Myocyte (in vitro differentiated cells): ENCODE results near the gene SMYD3. TPM values are rescaled to one million over a fixed set of nuclear protein-coding genes. Genes with fewer than 3 reads are reported as not detected.

Experiments used
- DNase-seq: peaks from one replicate; pipeline ENCODE4 v3.0.0-alpha.2; 2012; ENCODE audit warnings: low read depth
- total RNA-seq: library from RNA; depleted of rRNA; stranded (reverse); fragments of >200 nt; gene quantifications from 2 replicates; pipeline ENCODE4 v1.2.3, GENCODE V29; 2014

Gene SMYD3
- total RNA-seq, 1 donor from 2014 or later, result 18.7 TPM

GRCh38 chr1:246309247-246309884 lies 197.7 kb downstream of the SMYD3 start:
- no peak for DNase-seq

DNA sequence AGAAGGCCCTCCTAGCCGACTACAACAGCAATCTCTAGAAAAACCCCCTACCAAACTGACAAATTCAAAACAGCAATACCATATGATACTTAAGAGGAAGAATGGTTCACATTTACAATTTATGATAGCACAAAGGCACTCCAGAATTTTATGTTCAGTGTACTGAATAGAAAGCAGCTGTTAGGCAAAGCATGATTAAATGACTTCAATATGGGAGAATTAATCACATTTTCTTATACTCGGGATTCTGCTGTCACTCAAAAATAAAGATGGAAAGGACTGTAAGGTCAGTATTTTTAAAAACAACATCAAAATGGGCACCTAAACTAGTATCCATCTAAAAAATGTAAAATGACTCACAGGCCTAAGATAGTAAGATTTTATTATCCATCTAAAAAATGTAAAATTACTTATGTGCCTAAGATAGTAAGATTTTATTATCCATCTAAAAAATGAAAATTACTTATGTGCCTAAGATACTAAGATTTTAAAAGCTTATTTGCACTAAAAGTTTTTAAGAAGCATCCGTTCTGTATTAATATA lies 198.5 kb downstream of the SMYD3 start:
- DNase-seq, result no peak

DNA sequence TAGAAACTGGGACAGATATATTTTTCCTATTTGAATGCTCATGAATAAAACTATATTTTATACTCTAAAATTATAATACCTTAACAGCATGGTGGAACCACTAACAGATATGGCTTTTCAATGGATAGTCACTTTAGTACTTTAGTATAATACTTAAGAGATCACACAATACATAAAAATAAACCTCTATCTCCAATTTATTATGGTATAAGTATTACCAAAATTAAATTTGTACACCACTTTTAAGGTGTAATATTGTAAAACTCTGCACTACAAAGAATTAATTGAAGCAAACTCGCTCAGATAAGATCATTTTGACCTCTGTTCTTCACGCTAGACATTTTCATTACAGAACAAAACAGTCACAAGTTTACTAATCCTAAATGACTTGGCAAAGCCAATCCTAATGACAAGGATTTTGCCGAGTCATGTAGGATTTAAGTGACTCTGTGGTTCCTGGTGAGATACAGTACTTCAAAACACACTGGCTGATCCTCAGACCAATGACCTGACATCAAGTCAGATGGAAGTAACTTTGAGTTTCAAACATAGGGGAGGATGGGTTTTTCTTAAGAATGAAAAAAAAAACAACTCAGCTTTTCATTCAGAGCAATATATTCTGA lies 200.6 kb downstream of the SMYD3 start:
- DNase-seq, result no peak

DNA sequence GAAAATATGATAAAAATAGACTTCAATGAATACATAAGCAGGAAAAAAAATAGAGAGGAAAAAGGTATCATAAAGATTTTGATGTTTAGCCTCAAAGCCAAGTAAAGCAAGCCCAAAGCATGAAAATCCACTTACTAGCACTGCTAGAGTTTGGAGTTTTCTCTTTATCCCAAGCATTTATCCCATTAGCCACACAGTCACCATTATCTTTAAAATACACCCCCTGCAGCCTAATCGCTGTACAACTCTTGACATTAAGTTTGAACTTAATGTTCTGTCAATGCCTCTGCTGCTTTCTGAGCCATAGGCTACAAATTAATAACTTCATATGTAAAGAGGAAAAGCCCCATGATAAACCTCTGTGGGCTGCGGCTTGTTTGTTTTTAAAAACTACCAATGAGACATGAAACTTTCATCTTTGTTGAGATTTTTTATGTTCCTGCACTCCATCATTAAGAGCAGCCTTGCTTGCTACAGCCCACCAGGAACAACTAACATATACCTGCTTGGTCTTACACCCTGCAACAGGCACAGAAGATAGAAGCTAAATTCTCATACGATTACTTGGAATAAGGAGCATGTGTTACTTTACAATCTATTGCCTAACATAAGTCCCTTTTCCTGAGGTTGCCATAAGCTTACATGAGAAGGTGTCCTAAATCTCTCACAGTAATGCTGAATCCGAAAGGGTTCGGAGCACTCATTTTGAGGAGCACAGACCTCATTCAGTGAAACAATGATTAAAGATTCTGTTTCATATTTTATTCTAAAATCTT lies 202.4 kb downstream of the SMYD3 start:
- no peak for DNase-seq

DNA sequence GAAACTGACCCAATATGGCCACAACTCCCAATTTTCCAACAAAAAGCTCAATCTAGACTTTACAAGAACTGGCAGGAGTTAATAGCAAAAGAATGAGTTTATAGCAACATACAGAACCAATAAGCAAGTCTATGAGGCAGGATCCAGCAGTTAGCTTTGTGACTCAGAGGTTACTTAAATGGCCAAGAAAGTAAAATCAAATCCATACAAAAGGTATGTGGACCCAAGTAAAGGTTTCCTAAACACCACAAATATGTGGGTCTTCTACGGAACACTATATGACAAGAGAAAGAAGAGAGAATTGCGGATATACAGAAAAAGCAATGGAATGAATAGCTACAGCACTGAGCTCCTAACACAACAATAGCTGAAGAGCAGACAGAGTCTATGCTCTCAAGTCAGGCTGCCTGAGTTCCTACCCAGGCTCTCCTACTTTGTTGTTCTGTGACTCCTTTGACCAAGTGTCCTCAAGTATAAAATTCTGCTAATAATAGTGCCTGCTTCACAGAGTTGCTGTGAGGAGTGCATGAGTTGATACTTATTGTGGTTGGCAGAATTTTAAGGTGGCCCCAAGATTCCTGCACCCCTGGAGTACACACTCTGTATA lies 204.3 kb downstream of the SMYD3 start:
- peak; percentile 11 for DNase-seq

DNA sequence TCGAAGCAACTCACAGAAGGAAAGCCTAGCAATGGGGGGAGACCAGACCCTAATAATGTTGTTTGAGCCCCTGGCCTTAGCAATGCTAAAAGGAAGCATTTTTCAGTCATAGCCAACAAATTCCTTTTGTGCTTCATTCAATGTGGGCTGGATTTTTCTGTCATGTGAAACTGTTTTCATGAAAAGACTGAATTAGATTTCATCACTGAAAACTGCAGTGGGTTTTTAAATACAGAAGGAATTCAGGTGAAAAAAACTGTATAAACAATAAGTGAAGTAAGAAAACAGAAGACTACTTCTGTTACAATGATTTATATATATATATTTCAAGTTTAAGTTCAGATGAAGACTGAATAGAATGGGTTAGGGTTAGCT lies 204.8 kb downstream of the SMYD3 start:
- no peak for DNase-seq

DNA sequence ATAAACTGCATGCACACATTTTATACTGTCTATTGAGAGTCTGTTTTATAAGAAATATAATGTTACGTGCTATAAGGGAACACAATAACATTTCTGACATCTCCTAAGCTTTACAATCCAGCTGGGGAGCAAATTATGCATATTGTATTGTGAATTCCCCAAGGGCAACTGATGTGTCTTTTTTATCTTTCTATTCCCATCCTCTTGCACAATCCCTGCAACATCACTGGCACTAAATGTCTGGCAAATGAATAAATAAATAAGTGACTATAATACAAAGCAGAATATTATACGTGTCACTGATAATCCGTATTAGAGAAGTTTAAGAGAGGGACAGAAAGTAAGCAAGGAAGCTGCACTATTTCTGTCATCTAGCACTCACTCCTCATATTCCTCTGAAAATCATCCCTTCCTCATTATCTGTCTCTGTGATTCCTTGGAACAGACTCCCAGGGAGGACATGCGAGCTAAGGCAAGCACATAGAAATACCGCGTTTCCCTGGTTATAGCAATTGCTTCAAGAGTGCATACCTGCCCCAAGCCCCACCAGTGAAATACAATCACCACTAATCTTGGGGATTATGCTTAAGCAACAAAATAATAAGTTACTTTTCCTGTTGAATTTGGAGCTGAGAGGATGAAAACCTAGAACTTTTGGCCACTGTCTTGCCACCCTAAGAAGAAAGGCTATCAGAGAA lies 205.4 kb downstream of the SMYD3 start:
- DNase-seq, result no peak

- no peak for DNase-seq
These were observed 206.2 kb downstream of the SMYD3 start for GRCh38 chr1:246300626-246301549.

DNA sequence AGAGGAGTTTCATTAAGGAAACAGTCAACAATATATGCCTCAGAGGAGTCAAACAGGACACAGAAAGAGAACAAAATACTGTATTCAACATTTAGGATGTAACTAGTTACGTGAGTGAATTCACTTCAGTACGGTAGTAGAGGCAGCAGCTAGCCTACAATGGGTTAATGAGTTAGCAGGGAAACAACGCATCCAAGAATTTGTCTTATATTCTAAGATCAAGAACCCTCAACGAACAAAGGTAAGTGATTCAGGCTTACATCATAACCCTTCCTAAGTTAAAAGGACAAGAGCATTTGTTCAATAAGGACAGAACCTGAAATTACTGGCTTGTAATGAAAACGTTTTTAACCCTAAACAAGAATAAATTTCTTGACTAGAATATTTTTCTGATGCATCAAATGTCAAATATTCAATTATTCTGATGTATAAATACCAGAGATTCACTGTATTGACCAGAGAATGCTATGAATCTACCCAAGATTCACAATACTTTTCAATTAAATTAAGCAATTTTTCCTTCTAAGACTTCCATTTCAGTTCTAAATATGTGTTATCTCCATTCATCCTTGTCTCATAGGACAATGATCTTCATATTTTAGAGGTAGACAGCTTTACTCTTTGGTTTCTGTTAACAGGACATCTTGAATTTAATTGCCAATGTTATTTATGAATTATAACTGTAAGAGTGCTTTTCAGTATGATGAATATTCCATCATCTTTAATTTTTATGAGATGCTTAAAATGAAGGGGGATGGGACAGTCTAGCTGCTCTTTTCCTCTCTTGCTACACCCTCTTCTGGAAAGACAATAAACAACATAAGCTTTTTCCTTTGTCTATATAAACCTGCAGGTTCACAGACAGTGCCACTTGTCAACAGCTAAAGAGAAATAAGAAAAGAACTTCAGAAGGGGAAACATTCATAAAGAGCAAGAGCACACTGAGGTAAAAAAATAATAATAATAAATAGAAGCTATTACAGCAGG lies 209.5 kb downstream of the SMYD3 start:
- peak; percentile 8 for DNase-seq

- DNase-seq, result peak; percentile 12
These were observed 211.1 kb downstream of the SMYD3 start for GRCh38 chr1:246295968-246296367.

- no peak for DNase-seq
These were observed 211.7 kb downstream of the SMYD3 start for GRCh38 chr1:246295340-246295739.

GRCh38 chr1:246294263-246294662 lies 212.8 kb downstream of the SMYD3 start:
- no peak for DNase-seq

DNA sequence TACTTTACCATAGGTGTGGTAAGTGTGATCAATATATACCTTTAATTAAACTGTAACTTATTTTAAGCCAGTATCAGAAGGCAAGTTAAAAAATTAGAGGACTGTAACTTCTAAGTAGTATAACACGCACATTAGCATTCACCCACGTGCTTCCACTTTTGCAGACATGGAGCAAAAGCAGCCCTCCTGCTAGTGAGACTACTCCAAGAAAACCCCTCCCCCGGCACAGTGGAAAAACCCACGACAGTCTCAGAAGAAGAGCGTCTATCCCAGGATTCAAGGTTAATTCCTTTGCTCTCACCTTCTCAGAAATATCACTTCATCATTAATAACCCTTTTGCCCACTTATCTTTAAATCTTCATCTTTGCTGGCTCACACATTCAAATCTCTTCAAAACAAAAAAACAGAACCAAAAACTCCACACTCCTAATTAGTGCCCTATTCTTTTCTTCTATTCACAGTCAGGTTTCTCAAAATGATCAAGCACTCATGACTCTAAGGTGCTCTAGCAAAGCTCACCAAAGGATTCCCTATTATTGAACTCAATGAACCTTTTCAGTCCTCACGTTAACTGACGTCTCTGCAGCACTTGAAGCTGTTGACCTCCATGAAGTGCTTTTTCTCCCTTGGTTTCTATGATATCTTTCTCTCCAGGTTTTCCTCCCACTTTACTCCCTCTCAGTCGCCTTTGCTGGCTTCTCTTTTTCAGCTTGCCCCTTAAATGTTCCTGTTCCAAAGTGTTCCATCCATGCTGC lies 213.5 kb downstream of the SMYD3 start:
- DNase-seq, result no peak

GRCh38 chr1:246292571-246292970 lies 214.5 kb downstream of the SMYD3 start:
- no peak for DNase-seq

DNA sequence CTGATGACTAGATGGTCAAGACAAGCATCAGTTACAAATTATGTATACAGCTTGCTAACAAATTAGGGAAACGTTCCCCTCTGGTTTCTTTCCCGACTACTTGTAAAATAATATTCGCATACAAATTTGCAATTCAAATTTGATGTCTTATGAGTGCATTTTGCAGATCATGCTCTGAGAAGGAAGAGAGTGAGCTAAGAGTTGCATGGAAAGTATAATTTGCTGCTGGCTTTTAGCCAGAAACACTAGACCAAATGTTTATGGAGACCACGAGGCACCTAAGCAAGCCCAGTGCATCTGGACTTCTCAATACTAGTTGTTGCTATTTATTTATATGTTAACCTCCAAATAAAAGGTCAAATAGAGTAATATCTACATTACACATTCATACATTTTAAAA lies 216.0 kb downstream of the SMYD3 start:
- no peak for DNase-seq

GRCh38 chr1:246283771-246284410 lies 223.2 kb downstream of the SMYD3 start:
- no peak for DNase-seq

DNA sequence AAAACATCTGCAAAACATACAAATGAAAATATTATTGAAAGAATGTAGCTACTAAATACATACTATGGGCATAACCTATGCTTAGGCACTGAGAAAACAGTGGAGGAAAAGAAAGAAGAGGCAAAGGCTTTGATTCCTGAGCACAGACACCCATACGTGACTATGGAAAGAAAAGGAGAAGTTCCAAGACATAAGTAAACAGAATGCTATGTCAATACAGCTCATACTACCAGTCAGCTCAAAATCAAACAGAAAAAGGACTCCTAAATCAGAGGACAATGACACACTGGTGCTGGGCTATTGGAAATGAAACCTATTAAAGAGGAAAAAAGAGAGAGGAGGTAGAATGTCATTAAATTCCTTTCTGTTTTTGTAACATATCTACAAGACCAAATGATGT lies 225.4 kb downstream of the SMYD3 start:
- no peak for DNase-seq

DNA sequence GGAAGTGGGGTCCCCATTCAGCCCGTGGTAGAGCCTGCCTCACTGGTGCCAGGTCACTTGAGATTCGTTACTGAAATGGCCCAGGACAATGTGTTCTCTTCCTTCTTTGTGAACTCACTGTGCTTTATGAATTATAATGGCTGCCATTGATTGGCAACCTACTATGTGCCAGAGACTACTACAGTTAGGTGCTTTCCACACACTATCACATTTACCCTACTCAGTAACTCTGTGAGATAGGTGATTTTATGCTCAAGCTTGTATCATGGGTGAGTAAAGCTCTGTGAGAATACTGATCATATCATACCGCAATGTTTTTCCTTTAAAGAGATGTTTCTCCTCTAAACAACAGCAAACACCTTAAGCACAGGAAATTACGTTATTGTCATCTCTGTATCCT lies 225.9 kb downstream of the SMYD3 start:
- no peak for DNase-seq
